ENCODE results near the gene CDHR3. TPM values are rescaled to one million over a fixed set of nuclear protein-coding genes. Genes with fewer than 3 reads are reported as not detected.
A peak's percentile ranks its signal among the peaks of the same experiment; 100 is the strongest.
"Not testable (repeated sequence)": the region's sequence is repeated elsewhere in the genome, so short reads cannot be mapped to it uniquely, and the experiment has no call there.

CDHR3 gene
- total RNA-seq, 1 experiment from 2014 or later: 2.1 TPM

DNA sequence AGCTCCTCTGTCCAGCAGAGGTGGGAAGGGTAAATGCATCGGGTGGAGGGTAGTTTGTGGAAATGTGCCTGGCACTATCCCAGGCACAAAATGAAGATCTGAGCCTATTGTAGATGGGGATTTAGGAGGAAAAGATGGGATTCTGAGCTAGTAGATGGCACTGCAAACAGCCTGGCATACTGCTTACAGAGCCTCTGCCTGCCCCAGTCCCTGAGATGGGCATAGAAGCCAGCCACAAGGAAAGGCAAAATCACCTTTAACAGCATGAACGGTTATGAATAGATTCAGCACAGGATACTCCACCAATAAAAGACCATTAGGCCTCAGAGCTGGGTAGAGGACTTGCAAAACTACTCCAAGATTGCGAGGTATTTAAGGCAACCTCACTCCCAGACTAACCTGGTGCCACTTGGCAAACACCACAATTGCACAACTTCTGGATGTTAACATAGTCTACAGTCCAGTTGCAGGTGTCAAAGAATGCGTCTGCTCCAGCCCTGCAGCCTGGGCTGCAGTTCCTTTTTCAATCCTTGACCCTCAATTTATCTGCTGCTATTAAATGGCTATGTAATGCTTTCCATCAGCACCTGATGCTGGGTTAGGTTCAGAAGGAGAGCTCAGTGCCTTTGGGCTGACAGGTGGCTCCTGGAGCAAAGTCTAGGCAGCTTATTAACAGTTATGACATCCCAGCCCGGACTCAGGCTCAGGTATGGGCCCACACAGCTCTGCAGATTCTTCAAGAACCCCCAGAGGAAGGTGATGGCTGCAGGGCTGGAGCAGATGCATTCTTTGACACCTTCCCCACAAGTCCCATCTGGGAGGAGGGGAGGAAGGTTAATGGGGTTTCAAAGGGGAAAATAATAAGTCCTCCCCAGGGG is 34.0 kb downstream of the CDHR3 start:
- no peak for DNase-seq (ENCODE audit: extremely low read depth, low read depth)

DNA sequence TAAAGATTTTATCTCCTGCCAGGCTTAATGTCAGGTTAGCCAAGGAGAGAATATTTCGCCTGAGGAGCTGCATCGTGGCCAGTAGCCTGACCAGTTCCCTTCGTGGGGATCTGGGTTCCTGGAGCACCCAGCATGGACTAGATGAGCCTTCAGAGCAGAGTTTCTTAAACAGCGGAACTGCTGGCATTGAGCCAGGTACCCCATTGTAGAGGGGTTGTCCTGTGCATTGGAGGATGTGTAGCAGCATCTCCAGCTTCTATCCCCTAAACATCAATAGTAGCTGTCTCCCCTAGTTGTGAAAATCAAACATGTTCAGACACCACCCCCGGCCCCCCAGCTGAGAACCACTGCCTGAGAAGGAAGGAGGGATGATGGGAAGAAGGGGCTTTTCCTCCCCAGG is 36.2 kb downstream of the CDHR3 start:
- no peak for DNase-seq (ENCODE audit: extremely low read depth, low read depth)

GRCh38 chr7:106001196-106001595 is 38.1 kb downstream of the CDHR3 start:
- DNase-seq (ENCODE audit: extremely low read depth, low read depth): no peak

GRCh38 chr7:106001886-106002285 is 38.8 kb downstream of the CDHR3 start:
- DNase-seq (ENCODE audit: extremely low read depth, low read depth): no peak

DNA sequence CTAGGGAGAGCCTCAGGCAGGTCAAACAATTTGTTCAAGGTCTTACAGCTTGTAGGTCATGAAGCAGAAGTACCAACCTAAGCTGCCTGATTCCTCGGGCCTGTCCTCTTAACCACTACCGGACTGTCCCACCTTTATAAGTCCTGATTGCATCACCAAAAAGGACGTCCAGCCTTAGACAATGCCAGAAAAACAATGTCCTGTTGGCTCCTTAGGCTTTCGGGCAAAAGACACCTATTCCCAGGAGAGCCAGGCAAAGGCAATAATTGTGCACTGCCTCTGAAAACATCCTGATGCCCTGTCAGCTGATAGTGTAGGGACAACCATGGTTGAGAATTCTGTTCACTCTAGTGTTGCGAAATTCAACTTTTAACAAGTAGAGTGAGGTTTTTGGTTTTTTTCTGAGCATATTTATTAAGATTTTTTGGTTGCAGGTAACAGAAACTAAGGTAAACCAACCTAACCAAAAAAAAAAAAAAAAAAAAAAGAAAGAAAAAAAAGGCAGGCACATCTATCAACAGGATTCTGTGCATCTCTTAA is 40.5 kb downstream of the CDHR3 start:
- DNase-seq (ENCODE audit: extremely low read depth, low read depth): no peak

- DNase-seq (ENCODE audit: extremely low read depth, low read depth): no peak
Observed at GRCh38 chr7:106006906-106007305, 43.8 kb downstream of the CDHR3 start.

DNA sequence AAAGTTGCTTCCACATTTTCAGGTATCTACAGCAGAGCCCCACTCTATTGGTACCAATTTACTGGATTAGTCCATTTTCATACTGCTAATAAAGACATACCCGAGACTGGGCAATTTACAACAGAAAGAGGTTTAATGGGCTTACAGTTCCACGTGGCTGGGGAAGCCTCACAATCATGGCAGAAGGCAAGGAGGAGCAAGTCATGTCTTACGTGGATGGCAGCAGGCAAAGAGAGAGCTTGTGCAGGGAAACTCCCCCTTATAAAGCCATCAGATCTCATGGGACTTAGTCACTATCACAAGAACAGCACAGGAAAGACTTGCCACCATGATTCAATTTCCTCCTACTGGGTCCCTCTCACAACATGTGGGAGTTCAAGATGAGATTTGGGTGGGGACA is 44.7 kb downstream of the CDHR3 start:
- not testable (repeated sequence) for DNase-seq (ENCODE audit: extremely low read depth, low read depth)

- peak; percentile 59 for DNase-seq (ENCODE audit: extremely low read depth, low read depth)
Observed at GRCh38 chr7:106009503-106010226, 46.6 kb downstream of the CDHR3 start.

- no peak for DNase-seq (ENCODE audit: extremely low read depth, low read depth)
Observed at GRCh38 chr7:106010331-106010730, 47.3 kb downstream of the CDHR3 start.

DNA sequence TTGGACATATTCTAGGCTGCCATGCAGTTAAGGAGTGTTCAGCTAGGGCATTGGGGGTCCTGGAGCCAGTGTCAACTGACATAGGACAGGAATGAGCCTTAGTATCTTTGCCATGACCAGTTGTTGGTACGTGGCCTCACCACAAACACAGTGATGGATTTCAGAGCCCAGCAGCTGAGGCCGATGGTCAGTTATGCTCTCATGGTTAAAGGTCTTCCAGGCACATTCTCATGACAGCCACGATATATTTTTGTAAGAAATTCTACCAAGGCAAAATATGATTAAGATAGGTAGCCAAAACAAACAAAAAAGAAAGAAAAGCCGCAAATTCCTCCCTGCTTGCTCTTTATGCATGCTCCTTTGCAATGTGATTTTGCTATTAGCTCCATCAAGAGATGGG is 47.8 kb downstream of the CDHR3 start:
- no peak for DNase-seq (ENCODE audit: extremely low read depth, low read depth)

GRCh38 chr7:106012184-106012583 is 49.1 kb downstream of the CDHR3 start:
- DNase-seq (ENCODE audit: extremely low read depth, low read depth): no peak

DNA sequence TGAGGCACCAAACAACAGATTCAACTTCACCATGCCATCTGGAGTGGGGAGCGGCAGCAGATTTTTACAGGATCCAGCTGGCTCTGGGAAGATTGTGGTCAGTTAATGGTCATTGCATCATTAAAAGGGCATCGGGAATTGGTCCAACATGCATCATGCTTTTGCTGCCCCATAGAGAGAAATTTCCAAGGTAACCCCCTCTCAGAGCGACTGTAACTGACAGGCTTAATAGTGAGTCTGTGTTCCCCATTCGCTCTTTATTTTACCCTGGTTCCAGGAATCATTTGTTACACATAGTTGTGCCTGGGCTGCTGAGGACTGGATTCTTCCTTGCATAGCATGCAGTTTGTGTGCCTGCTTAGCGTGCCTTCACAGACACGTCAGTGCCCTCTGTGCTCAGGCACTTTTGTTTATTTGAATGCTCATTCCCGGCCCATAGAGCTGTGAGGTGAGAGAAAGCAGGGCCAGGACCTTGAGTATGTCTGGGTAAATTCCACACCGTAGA is 49.9 kb downstream of the CDHR3 start:
- no peak for DNase-seq (ENCODE audit: extremely low read depth, low read depth)

DNA sequence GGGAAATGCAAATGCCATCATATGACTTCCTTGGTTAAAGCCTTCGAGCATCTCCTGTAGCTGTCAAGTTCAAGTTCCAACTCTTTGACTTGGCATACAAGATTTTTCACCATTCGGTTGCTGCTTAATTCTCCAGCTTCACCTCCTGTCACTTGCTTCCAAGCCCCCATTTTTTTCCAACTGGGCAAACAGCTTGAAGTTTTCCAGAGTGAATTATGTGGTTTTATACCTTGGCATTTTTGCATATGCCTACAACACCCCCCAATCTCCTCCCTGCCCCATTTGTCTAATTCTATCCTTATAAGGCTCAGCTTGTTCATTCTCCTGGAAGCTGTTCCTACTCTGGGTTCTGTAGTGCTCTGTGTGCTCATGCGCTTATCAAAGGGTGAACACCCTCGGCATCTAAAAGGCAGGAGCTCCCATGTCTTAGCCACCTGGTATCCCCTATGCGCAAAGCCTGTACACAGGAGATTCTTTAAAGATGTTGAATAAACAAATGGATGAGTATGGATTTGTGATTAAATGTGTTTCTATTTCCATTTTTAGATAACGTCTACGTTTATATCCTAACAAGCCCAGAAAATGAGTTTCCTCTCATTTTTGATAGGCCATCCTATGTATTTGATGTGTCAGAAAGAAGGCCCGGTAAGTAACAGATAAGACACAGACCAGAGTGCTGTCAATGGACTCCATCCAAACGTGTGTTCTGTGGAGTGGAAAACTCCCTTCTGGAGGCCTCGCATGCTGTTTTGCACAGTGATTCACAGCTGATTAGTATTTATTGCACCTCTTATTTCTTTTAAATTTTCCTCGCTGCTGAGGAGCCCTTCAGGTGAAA is 52.5 kb downstream of the CDHR3 start:
- no peak for DNase-seq (ENCODE audit: extremely low read depth, low read depth)

GRCh38 chr7:106016331-106016730 is 53.3 kb downstream of the CDHR3 start:
- no peak for DNase-seq (ENCODE audit: extremely low read depth, low read depth)

- DNase-seq (ENCODE audit: extremely low read depth, low read depth): no peak
Observed at GRCh38 chr7:106017657-106018056, 54.6 kb downstream of the CDHR3 start.

DNA sequence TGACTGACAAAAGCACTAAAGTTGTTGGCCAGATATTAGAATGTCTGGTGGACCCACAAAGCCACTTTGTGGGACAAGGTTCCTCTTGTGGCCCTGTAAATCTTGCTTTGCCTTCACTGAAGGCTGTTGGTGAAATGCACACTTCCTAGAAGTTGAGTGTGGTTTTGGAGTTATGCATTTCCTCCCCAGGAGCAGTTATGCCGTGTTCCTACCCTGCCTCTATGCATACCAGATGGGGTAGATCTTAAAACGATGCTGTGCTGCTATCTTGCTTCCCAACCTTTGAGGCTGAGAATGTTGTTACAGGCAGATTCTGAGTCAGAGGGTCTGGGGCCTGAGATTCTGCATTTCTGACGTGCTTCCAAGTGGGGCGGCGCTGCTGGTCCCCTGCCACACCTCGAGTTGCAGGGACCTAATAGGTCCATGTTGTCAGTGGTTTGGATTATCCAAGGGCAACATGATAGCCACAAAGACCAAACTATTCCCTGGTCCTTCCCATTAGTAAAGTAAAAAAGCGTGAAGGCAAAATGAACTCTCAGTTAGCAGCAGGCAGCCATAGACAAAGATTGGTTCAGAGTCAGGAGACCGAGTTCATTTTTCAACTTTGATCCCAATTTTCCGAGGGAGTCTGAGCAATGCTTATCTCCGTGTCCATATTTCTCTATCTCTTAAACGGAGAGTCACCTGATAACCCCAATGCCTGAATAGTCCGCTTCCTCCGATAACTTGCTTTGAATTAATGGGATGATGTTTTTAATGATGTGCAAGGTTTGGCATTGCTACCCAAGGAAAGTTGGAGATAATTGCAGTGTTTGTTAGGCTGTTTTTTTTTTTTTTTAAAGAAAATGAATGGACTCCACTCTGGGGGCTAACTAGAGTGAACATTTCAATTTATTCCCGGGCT is 55.8 kb downstream of the CDHR3 start:
- no peak for DNase-seq (ENCODE audit: extremely low read depth, low read depth)

DNA sequence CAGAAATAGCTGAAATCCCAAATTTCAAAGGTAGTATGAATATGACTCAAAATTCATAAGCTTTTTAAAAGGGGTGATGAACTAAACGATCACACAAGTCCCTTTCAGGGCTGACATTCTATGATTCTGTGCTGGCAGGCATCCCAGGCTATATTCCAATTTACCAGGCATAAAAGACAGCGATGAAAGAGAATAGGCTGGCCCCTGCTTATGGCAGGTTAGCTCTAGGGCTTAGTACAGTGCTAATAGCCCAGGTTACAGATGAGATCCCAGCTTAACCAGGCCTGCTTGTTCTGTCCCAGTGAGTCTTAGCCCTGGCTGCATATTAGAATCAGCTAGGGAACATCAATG is 56.4 kb downstream of the CDHR3 start:
- DNase-seq (ENCODE audit: extremely low read depth, low read depth): no peak

- DNase-seq (ENCODE audit: extremely low read depth, low read depth): no peak
Observed at GRCh38 chr7:106021151-106022067, 58.3 kb downstream of the CDHR3 start.
